Measurements from ENCODE around the gene SLC16A13.
"Not testable (repeated sequence)": the region's sequence is repeated elsewhere in the genome, so short reads cannot be mapped to it uniquely, and the experiment has no call there.

The SLC16A13 gene

DNA sequence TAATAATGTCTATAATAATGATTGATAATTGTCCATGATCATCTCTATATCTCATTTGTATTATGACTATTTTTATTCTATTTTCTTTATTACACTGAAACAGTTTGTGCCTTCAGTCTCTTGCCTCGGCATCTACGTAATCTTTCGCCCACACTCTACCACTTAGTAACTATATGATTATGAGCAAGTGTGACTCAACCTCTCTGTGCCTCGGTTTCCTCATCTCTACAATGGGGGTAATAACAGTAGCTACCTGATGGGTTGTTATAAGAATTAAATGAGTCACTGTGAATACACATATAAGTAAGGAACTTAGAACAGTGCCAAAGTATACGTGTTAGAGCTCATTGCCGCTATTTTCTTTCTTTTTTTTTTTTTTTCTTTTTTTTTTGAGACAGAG, 11.8 kb downstream of the SLC16A13 start:
- no peak overlapping the region for H3K4me3 ChIP-seq (ENCODE audit: low read depth, low read length)
- no peak for DNase-seq (ENCODE audit: low read depth, low spot score)
- TF ChIP-seq, protein P1, sequence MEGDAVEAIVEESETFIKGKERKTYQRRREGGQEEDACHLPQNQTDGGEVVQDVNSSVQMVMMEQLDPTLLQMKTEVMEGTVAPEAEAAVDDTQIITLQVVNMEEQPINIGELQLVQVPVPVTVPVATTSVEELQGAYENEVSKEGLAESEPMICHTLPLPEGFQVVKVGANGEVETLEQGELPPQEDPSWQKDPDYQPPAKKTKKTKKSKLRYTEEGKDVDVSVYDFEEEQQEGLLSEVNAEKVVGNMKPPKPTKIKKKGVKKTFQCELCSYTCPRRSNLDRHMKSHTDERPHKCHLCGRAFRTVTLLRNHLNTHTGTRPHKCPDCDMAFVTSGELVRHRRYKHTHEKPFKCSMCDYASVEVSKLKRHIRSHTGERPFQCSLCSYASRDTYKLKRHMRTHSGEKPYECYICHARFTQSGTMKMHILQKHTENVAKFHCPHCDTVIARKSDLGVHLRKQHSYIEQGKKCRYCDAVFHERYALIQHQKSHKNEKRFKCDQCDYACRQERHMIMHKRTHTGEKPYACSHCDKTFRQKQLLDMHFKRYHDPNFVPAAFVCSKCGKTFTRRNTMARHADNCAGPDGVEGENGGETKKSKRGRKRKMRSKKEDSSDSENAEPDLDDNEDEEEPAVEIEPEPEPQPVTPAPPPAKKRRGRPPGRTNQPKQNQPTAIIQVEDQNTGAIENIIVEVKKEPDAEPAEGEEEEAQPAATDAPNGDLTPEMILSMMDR (IDR thresholded peaks at IDR 0.05; ENCODE audit: low read depth, low read length): no peak
- in situ Hi-C loops (cut with HindIII; ENCODE audit: low sequenced_read_pairs): no loop called here

DNA sequence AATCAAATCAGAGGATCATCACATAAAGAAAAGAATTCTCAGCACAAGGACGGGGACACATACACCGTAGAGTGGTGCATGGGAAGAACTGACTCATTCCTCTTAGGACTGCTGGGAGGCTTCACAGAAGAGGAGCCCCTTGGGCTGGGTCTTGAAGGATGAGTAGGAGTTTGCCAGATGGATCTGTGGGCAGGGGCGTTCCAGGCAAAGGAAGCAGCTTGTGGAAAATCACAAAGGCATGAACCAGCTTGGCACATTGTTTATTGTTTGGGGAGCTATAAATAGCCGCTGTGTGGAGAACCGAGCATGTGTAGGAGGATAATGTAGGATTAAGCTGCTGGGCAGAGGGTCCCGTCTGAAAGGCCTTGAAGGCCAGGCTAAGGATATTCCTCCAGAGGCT, 13.2 kb downstream of the SLC16A13 start:
- DNase-seq (ENCODE audit: low read depth, low spot score): no peak
- H3K4me3 ChIP-seq (ENCODE audit: low read depth, low read length): no peak overlapping the region
- in situ Hi-C loops (cut with HindIII; ENCODE audit: low sequenced_read_pairs): no loop called here

DNA sequence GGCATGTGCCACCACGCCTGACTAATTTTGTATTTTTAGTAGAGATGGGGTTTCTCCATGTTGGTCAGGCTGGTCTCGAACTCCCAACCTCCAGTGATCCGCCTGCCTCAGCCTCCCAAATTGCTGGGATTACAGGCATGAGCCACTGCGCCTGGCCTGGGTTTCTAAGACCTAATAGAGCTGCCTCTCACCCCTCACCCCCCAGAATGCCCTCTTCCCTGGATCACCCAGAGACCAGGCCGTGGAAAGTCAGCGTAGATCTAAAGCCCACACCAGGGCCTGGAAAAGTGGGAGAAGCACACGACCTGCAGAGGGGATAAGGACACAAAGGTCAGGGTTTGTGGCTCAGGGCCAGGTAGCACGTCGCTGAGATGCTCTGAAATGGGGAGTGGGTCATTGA, 14.8 kb downstream of the SLC16A13 start:
- in situ Hi-C loops (cut with HindIII; ENCODE audit: low sequenced_read_pairs); DNase-seq (ENCODE audit: low read depth, low spot score); H3K4me3 ChIP-seq (ENCODE audit: low read depth, low read length): not testable (repeated sequence)

More for the DNA sequence above, 13.2 kb downstream of the SLC16A13 start:
- TF ChIP-seq, protein P1 (IDR thresholded peaks at IDR 0.05; ENCODE audit: low read depth, low read length): no peak

DNA sequence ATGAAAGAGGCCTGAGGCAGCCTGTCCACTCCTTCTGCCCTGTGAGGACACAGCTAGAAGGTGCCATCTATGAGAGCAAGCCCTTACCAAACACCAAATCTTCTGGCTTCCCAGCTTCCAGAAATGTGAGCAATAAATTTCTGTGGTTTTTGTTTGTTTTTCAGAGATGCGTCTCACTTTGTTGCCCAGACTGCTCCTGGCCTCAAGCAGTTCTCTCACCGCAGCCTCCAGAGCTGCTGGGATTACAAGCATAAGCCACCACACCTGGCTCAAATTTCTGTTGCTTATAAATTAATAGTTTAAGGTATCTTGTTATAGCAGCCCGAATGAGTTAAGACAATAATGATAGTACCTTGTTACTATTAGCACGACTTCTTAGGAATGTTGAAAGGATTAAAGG, 20.6 kb downstream of the SLC16A13 start:
- DNase-seq (ENCODE audit: low read depth, low spot score): peak; percentile 27
- no peak overlapping the region for H3K4me3 ChIP-seq (ENCODE audit: low read depth, low read length)
- TF ChIP-seq, protein P1 (IDR thresholded peaks at IDR 0.05; ENCODE audit: low read depth, low read length): no peak
- in situ Hi-C loops (cut with HindIII; ENCODE audit: low sequenced_read_pairs): no loop called here

DNA sequence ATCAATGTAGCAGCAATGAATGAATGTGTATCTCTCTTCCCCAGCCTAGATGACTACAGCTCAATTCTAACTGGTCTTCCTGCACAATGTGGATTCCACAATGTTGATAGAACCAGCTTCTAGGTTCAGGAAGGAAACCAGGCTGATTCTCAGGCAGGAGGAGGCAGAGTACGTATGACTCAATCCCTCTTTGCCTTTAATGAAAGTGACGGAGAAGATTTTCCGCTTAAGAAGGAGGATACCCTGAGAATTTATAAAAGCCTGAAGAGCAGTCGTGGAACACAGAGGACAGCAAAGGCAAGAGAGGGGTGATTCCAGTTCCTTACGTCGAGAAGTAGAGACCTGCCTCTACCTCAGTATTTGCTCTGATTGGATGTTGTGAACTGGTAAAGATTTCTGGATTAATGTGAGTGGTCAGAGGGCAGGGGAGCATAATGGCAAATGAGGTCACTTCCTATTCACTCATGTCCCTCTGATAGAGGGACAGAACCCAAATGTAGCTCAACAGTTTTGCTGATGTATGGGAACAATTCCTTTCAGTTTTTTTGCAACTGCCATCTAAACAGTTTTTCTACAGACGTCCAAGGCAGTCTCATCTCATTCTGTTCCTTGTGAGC, 23.1 kb downstream of the SLC16A13 start:
- H3K4me3 ChIP-seq (ENCODE audit: low read depth, low read length): no peak overlapping the region
- DNase-seq (ENCODE audit: low read depth, low spot score): peak; percentile 62
- in situ Hi-C loops (cut with HindIII; ENCODE audit: low sequenced_read_pairs): no loop called here
- TF ChIP-seq, protein P1 (IDR thresholded peaks at IDR 0.05; ENCODE audit: low read depth, low read length): no peak

DNA sequence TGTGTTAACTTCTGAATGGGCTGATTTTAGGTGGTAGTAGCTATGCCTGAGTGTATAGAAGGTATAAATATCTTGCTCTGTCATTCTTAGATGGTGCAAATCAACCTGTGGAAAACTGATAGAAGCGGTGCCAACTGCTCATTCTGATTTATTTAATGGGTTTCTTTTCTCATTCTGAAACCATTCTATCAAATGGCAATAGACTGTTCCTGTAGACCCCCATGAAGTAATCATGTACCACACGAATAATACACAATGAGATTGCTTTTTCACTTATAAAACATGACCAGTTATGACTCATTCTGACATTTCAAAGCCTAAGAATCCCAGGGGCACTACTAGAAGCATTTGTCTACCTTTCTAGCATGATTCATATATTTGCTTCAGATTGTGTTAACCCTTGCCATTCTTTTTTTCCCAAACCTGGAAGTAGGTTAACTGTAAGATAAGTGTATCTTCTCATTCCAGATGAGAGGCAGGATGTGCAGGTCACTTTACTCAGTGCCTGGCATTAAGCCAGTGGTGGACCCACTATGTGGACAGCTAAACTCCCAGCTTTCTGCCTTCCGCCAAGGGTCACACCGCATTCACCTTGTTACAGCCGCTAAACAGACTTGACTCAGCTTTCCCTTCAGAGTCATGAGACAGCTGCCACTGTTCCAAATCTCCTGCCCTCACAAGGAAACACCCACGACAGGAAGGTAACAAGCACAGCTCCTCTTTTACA, 24.5 kb downstream of the SLC16A13 start:
- peak; percentile 88 for DNase-seq (ENCODE audit: low read depth, low spot score)
- TF ChIP-seq, protein P1 (IDR thresholded peaks at IDR 0.05; ENCODE audit: low read depth, low read length): no peak
- in situ Hi-C loops (cut with HindIII; ENCODE audit: low sequenced_read_pairs): no loop called here
- no peak overlapping the region for H3K4me3 ChIP-seq (ENCODE audit: low read depth, low read length)

DNA sequence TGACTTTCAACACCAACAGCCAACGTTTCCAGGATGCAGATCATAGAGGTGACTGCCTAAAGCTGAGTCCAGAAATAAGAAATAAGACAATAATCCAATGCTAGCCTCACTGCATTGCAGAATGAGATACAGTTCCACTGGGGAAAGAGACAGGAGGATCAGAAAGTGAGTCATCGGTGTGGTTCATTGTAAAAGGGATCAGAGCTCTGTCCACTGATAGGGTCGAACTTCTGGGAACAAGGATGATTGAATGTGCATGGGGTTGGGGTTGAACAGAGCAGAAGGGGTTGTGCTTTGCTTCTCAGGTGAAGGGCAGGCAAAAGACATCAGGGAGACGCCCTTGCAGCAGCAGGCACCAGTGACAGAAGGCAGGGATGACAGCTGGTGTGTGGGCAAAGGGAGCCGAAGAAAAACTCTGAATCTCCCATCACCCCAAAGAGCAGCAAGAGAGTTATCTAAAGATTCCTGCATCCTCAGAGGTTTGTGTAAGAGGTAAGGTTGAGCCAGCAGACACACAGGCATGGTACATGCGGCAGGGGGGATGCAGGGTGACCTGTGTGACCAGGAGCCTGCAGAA, 27.8 kb downstream of the SLC16A13 start:
- no peak for DNase-seq (ENCODE audit: low read depth, low spot score)
- in situ Hi-C loops (cut with HindIII; ENCODE audit: low sequenced_read_pairs): no loop called here
- no peak overlapping the region for H3K4me3 ChIP-seq (ENCODE audit: low read depth, low read length)
- TF ChIP-seq, protein P1 (IDR thresholded peaks at IDR 0.05; ENCODE audit: low read depth, low read length): no peak

All from astrocyte of the spinal cord (primary cell).